Coronary artery (tissue), 2 donors: Measurements from ENCODE around the gene C14orf180.

ENCODE experiments used
- DNase-seq: peaks from one replicate; pipeline ENCODE4 v3.0.0-alpha.2; 2017; ENCODE audit warnings: low spot score
- H3K27ac ChIP-seq, 2 donors: fragments of 200-600 bp; sonication (generic); one replicate each; pipeline ENCODE4 v1.5.1; 2016 to 2019
- H3K4me3 ChIP-seq: fragments of 200-600 bp; sonication (generic); 2 replicates; pipeline ENCODE4 v1.5.1; 2016; ENCODE audit warnings: mild to moderate bottlenecking, moderate library complexity
- TF ChIP-seq, protein P1 (sequence below): fragments of 200-600 bp; sonication (generic); IDR thresholded peaks from one replicate; pipeline ENCODE4 v1.5.1; 2019; ENCODE audit warnings: antibody characterized with exemption

The C14orf180 gene

DNA sequence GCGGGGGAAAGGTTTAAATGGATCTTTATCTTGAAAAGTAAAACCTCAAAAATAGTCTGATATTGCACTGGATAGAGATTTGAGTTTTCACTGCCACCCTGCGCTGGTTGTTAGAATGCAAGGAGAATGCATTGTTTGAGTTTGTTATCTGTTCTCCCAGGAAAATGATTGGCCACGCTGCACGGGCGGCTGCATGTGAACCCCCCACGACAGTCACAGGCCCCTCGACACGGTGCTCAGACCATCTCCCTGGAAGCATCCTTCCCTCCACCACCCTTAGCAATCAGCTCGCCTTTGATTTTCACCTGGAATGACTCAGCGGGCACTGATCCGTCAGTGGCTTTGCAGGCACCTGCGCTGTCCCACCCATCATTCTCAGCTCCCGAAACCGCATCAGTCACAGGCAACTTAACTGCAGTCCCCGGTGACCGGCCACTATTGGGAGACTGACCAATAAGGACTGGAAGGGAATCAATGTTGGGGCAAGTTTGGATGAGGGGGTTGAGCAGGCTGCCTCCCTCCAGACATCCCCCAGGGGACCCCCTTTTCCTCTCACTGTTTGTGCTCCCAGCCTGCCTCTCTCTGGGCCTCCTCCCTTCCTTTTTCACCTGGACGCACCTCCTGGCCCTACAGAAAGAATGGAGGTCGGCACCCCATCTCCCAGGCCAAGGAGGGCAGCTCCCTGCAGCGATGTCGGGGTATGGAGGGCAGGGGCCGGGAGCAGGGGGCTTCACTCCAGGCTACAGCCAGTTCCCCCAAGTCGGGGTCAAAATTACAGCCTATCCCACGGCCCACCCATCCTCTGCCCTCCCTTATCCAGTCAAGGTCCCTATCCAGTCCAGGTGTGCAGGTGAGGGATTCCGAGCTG, 28.5 kb upstream of the C14orf180 start:
- no peak for DNase-seq
- Histone ChIP-seq H3K27ac (no peak overlapping the region), H3K4me3 (no peak overlapping the region)
- TF ChIP-seq, protein P1, sequence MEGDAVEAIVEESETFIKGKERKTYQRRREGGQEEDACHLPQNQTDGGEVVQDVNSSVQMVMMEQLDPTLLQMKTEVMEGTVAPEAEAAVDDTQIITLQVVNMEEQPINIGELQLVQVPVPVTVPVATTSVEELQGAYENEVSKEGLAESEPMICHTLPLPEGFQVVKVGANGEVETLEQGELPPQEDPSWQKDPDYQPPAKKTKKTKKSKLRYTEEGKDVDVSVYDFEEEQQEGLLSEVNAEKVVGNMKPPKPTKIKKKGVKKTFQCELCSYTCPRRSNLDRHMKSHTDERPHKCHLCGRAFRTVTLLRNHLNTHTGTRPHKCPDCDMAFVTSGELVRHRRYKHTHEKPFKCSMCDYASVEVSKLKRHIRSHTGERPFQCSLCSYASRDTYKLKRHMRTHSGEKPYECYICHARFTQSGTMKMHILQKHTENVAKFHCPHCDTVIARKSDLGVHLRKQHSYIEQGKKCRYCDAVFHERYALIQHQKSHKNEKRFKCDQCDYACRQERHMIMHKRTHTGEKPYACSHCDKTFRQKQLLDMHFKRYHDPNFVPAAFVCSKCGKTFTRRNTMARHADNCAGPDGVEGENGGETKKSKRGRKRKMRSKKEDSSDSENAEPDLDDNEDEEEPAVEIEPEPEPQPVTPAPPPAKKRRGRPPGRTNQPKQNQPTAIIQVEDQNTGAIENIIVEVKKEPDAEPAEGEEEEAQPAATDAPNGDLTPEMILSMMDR = no peak

DNA sequence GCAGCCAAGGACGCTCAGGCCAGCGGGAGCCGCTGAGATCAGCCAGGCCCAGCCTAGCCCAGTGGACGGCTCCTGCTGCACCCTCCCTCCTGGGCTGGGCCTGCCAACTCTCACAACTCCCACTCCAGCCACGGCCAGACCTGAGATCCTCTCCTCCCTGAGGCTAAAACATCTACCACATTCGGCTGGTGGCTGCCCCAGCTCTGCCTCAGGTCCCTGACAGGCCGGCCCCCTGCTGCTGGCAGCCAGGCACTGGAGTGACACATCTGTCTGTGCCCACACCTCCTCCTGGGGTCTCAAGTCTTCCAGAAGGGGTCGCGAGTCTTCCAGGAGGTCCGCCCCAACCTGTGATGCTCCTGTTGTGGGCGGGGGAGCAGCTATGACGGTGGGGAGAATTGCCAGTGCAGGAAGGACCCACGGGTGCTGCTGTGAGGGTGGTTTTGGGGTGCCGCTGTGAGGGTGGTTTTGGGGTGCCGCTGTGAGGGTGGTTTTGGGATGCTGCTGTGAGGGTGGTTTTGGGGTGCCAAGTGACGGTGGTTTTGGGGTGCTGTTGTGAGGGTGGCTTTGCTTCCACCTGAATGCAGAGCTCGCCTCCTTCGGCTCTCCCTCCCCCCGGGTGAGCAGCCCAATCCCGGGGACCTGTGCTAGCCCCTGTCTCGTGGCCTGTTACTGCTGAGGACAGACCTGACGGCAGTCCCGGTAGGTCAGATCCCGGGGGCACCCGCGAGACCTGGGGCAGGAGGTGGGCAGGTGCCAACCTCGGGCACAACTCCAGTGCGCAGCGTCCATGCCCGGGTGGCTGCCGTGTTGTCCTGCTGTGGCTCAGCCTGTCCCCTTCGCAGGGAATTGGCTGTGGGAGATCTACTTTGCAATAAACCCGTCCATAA, 27.5 kb upstream of the C14orf180 start:
- DNase-seq = no peak
- TF ChIP-seq, protein P1 = no peak
- Histone ChIP-seq H3K4me3 (no peak overlapping the region), H3K27ac (no peak overlapping the region)

DNA sequence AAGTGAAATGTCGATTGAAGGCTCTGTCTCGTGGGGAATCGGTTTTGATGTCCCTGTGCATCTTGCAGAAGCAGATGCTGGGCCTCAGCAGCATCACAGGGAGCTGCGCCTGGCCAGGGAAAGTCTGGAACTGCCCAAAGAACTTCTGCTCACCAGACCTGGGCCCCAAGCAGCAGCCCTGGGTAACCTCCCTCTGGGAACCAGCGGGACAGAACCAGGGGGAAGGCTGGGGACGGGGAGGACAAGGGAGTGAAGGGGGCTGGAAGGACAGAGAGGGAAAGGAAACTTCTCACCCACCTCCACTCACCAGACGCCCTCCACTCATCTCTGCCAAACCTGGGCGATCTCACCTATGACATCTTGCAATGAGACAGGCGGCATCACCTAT, 26.8 kb upstream of the C14orf180 start:
- no peak overlapping the region for H3K4me3 ChIP-seq
- DNase-seq = no peak
- no peak overlapping the region for H3K27ac ChIP-seq
- TF ChIP-seq, protein P1 = no peak

DNA sequence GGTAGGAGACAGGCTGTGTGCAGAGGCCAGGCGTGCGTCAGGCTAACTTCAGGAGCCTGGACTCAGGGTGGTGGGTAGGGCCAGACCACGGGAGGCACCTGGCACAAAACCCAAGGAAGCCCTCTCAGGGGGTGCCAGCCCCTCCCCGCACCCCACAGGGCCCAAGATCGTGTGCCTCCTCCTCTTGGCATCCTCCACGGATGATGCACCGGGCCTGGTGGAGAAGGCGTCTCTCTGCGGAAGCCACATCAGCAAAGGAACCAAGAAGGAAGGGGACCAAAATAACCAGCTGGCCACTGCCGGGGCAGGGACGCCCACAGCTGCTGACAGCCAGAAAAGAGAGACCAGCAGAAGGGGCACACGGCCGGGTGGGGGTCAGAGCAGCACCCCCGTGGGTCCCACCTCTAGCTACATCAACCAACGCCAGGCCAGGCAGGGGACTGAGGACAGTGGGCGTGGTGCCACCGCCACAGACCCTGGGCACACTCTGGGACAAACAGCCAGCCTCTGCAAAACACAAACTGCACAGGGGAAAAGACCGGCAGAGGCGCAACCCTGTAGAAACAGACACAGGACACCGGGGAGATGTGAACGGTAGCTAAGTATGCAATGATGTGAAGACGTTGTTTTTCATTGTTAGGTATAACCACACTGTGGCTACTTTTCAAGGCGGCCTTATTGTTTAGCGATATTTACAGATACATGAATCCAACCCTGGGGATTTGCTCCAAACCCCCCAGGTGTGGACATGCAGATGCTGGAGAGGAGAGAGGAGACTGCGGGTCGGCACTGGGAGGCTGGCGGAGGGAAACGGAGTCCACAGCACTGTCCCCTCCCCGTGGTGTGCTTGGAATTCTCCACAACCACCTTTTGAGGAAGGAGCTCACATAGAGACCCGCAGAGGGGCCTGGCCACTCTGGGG, 26.1 kb upstream of the C14orf180 start:
- DNase-seq = no peak
- no peak overlapping the region for H3K4me3 ChIP-seq
- TF ChIP-seq, protein P1 = no peak
- H3K27ac ChIP-seq = no peak overlapping the region

DNA sequence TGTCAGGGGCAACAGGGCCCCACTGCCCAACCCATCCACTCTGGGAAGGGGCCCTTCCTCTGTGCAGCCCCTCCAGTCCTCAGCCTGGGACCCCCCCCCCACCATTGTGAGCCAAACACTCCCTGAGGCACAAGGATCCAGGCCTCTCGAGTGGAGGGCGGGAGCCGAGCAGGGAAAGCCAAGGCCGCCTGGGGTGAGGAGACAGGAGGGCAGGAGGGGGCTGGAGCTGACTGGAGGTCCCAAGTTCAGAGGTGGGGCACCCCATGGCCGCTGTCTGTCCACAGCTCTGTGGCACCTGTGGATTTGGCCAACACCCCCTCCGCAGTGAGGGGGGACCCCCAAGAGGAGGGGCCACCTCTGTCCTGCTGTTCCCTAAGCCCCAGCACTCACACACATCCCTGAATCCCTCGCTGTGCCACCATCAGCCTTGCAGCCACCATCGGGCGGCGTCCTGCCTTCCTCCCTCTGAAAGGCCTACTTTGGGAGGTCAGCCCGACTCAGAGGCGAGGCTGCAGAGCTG, 25.4 kb upstream of the C14orf180 start:
- TF ChIP-seq, protein P1 = no peak
- H3K4me3 ChIP-seq = no peak overlapping the region
- no peak for DNase-seq
- H3K27ac ChIP-seq = no peak overlapping the region
